GM18502 (cell line): Measurements from ENCODE around the gene AFAP1.

Source experiments
- ATAC-seq: cut with Tn5 transposase; IDR thresholded peaks from one replicate; pipeline ENCODE4 v1.9.1; 2021; ENCODE audit warnings: mild to moderate bottlenecking; ENCODE audit not compliant: unreplicated experiment, poor library complexity

The AFAP1 gene

DNA sequence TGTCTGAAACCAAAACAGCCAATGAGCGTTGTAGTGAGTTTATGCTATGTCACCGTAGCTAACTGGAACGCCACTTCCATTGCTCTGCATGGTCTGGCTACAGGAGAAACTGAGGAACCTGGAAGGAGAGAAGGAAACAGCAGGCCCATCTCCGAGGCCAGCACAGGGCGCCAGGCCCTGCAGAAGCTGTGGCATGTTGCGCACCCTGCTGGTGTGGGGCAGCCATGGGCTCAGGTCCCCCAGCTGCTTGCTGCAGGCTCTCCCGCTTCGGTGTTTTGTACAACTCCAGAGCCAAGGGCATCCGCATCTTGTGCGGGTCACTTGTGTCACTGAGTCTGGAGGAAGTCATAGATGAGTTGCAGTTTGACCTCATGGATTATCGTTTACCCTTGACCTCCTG lies 89.2 kb downstream of the AFAP1 start:
- no peak for ATAC-seq

GRCh38 chr4:7847206-7847605 lies 92.5 kb downstream of the AFAP1 start:
- no peak for ATAC-seq

- no peak for ATAC-seq
These were observed 94.0 kb downstream of the AFAP1 start for GRCh38 chr4:7845493-7846128.

GRCh38 chr4:7844594-7844991 lies 95.1 kb downstream of the AFAP1 start:
- no peak for ATAC-seq

DNA sequence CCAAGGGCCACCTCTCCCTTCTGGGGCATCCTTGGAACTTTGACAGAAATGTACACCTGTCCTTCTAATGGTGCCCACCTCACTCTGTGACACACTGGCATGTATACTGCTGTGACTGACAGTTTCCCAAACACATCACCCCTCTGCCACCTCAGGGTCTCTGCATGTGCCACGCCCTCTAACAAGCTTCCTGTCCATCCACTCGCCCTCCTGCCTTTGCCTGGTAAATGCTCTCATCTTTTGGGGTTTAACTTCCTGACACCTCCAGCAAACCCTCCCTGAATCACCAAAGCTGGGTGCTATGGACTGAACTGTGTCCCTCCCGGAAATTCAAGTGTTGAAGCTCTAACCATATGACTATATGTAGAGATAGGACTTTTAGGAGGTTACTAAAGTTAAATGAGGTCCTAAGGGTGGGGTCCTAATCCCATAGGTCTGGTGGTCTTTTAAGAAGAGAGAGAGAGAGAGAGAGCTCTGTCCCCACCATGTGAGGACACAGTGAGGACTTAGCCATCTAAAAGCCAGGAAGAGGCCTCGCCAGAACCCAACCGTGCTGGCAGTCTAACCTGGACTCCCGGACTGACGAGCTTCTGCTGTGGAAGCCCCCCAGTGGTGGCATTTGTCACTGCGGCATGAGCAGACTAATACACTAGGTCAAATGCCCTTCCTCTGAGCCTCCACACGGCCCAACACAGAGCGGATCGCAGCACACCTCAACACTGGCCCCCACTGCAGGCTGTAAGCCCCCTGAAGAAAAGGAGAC lies 95.6 kb downstream of the AFAP1 start:
- ATAC-seq = no peak

- no peak for ATAC-seq
These were observed 97.0 kb downstream of the AFAP1 start for GRCh38 chr4:7842384-7843279.

GRCh38 chr4:7841894-7842293 lies 97.8 kb downstream of the AFAP1 start:
- ATAC-seq = no peak

- no peak for ATAC-seq
These were observed 98.6 kb downstream of the AFAP1 start for GRCh38 chr4:7841071-7841470.

DNA sequence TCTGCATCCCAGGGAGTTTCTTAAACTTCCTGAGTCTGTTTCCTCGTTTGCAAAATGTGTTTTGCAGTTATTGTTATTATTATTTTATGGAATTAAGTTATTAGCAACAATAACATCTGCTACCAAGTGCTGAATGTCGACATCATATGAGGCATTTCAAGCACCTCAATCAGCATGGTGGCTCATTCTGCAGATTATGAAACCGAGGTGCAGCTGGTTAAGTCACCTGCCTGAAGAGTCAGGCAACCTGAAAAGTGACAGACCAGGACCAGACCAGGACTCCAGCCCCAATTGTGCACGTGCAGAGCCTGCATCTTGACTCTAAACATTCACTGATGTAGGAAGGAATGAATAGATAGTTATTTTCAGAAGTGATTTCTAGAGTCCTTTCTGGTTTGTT lies 99.8 kb downstream of the AFAP1 start:
- no peak for ATAC-seq

GRCh38 chr4:7838136-7838782 lies 101.4 kb downstream of the AFAP1 start:
- ATAC-seq = no peak

- ATAC-seq = no peak
These were observed 102.0 kb downstream of the AFAP1 start for GRCh38 chr4:7837597-7838135.

DNA sequence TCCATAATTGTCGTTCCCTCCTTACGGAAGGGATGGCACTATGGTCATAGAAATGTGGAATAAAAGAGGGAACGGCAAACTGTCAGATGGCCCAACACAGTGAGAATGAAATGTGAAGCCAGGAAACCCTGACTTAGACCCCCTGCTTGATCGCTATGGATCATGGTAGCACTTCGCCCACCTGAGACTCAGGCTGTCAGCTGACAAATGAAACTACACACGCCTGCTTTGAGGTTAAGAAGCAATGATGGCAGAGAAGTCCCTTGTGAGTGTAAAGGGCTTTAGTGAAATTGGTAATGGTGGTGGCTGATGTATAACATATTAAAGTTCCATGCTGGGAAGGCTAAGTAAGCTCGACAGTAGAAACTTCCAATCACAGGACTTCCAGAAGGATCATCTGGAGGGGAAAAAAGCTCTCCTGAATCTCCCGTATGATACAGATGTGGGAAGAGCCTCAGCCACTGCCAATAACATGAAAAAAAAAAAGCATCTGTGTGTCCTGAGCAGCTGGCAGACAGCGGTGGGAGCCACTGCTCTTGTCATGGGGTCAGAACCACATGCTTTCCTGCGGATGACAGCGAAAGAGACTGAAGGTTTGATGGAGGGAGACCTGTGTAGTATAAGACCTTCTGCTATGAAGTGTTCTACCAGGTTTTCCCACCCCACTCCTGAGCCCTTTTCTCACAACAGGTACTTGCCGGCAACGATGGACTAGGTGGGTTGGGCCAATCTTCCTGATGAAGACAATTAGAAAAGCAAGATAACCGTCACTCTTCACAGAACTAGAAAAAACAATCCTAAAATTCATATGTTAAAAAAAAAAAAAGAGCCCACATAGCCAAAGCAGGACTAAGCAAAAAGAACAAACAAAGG lies 107.6 kb downstream of the AFAP1 start:
- ATAC-seq = no peak

DNA sequence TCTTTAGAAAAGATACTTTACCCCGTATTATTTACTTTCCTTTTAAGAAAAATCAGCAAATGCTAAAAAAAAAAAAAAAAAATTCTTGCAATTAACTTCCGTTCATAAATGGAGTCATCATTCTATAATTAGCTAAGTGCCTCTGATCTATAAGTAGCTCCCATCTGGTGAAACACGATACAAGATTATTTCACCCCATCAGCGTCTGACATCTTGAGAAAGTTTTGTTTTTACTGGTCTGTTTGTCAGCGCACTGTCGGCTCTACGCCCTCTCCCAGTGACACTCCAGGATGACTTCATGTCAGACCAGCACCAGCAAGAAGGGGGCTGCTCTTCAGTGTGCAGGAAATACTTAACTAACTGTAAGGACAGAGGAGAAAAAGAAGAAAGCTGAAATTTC lies 108.3 kb downstream of the AFAP1 start:
- ATAC-seq = no peak

DNA sequence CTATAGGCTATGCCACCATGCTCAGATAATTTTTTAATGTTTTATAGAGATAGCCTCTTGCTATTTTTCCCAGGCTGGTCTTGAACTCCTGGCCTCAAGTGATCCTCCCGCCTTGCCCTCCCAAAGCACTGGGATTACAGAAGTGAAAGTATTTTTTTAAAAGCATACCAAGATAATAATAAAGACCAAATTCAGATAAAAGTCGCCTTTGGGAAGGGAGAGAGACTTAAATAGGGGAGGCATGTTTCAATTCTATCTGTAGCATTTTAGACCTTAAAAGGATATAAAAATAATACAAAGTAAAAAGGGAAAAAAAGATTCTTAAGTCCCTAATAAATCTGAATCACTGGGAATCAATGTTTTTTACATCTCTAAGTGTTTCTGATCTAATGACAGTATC lies 108.9 kb downstream of the AFAP1 start:
- no peak for ATAC-seq

- ATAC-seq = no peak
These were observed 109.7 kb downstream of the AFAP1 start for GRCh38 chr4:7829652-7830580.

DNA sequence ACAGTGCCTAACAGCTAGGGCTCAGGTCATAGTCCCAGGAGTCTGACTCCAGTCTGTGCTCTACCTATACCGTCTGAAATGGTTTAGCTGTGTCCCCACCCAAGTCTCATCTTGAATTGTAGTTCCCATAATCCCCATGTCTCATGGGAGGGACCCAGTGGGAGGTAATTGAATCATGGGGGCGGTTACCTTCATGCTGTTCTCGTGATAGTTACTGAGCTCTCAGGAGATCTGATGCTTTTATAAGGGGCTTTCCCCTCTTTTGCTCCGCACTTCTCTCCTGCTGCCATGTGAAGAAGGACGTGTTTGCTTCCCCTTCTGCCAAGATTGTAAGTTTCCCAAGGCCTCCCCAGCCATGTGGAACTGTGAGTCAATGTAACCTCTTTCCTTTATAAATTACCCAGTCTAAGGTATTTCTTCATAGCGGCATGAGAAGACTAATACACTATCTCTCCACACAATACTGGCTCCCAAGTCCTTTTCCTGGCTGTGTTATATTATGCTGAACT lies 110.8 kb downstream of the AFAP1 start:
- ATAC-seq = no peak

DNA sequence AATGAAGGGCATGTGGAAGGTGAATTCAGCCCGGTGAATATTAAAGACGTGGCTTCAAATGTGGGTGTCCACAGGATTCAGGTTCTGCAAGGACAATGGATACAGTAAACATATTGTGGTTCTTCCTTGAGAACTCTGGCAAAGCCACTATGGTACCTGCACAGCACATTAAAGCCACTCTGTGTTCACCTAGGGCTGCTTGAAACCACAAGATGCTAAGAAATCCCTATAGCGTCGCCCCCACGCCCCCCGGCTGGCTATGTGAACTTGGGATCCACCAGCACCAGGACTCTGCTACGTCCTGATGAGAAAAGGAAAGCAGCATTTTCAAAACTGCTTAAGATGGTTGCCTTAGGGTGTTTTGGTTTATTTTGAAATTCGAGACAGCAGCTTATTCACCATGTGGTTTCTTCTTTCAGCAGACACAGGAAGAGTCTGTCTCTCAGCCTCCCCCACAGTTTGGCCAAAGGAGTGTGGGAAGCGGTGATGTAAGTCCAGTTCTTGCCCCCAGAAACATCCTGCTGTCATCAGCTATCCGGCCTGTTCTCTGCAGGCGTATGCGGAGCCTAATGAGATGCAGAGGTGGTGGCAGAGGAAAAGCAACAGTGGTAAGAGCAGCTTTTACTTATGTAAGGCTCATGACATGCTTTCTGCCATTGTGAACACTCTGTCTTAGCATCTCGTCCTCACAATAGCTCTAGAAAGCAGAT lies 111.5 kb downstream of the AFAP1 start:
- ATAC-seq = no peak

DNA sequence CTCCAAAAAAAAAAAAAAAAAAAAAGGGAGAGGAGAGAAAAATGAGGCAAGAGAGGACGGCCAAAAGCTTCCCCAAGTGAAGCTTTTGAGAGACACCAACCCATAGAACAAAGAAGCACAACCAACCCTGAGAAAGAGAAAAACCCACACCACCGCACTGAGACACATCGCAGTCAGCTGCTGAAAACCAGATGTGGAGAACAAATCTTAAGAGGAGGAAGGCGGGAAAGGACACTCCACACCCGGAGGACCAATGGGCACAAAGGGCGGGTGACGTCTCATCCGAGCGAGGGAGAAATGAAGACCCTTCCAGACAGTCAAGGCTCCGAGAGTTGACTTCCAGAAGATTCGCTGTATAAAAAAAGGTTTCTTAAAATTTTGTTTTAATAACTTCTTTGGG lies 112.1 kb downstream of the AFAP1 start:
- ATAC-seq = no peak
